22Rv1 (cell line): ENCODE data around the gene IQSEC3.

ENCODE experiments used
- H3K27ac ChIP-seq: fragments of 450-650 bp; 2 replicates; pipeline ENCODE4 v1.5.1; 2017
- CTCF ChIP-seq: fragments of 450-650 bp; IDR thresholded peaks from 2 replicates; pipeline ENCODE4 v1.5.1; 2017; ENCODE audit warnings: mild to moderate bottlenecking
- ZFX ChIP-seq: fragments of 450-650 bp; IDR thresholded peaks from 2 replicates; pipeline ENCODE4 v1.6.1; 2017; ENCODE audit warnings: antibody characterized with exemption, borderline replicate concordance

The IQSEC3 gene

GRCh38 chr12:210277-211141 is 143.9 kb downstream of the IQSEC3 start:
- TF ChIP-seq CTCF (no peak), ZFX (no peak)

GRCh38 chr12:211142-211465 is 144.5 kb downstream of the IQSEC3 start:
- no peak overlapping the region for H3K27ac ChIP-seq
- TF ChIP-seq ZFX (no peak), CTCF (no peak)

More at GRCh38 chr12:210277-211141, 143.9 kb downstream of the IQSEC3 start:
- no peak overlapping the region for H3K27ac ChIP-seq

GRCh38 chr12:211639-212414 is 145.3 kb downstream of the IQSEC3 start:
- TF ChIP-seq ZFX, result no peak
- H3K27ac ChIP-seq, result no peak overlapping the region

- TF ChIP-seq ZFX, result no peak
- no peak for TF ChIP-seq CTCF
- no peak overlapping the region for H3K27ac ChIP-seq
These were observed 145.8 kb downstream of the IQSEC3 start for GRCh38 chr12:212415-212714.

GRCh38 chr12:212715-213526 is 146.4 kb downstream of the IQSEC3 start:
- TF ChIP-seq CTCF (no peak), ZFX (no peak)
- no peak overlapping the region for H3K27ac ChIP-seq

- TF ChIP-seq CTCF (no peak), ZFX (no peak)
- no peak overlapping the region for H3K27ac ChIP-seq
These were observed 147.0 kb downstream of the IQSEC3 start for GRCh38 chr12:213527-213932.

GRCh38 chr12:214003-214741 is 147.6 kb downstream of the IQSEC3 start, which contains the start of gene SLC6A12:
Gene SLC6A12, minus strand, starts transcription at chr12:214157. Its CDS starts 4,171 bp downstream, at chr12:209986.
- no peak for TF ChIP-seq ZFX
- TF ChIP-seq CTCF, result no peak
- no peak within 1 kb of the TSS for H3K27ac ChIP-seq
